GOT3 (cell line): Measurements from ENCODE around the gene TAS2R1.

Source experiments
- DNase-seq: peaks from one replicate; lab custom pipeline; 2025; ENCODE audit warnings: mixed read lengths; lab: John Stamatoyannopoulos, UW

Gene TAS2R1

GRCh38 chr5:9588254-9588653 is 41.9 kb downstream of the TAS2R1 start:
- DNase-seq: no peak

- DNase-seq: no peak
Measured at GRCh38 chr5:9587135-9587534, 43.0 kb downstream of the TAS2R1 start.

GRCh38 chr5:9582406-9582805 is 47.7 kb downstream of the TAS2R1 start:
- no peak for DNase-seq
